Small intestine (tissue), 7 donors: Measurements from ENCODE around the gene TERT. TPM values are rescaled to one million over a fixed set of nuclear protein-coding genes. Genes with fewer than 3 reads are reported as not detected.

Experiments
- DNase-seq, 2 donors: peaks; one replicate each; pipeline versions ENCODE4 v3.0.0 to v3.0.0-alpha.2; 2013
- FAIRE-seq: peaks from 2 replicates; lab custom pipeline; 2012; peaks lifted over from hg19 to GRCh38; lab: Jason Lieb, UNC
- H3K27ac ChIP-seq, 3 donors: one replicate each; pipeline ENCODE4 v1.5.1; 2013; ENCODE audit warnings: low read length in 2 of 3, mild to moderate bottlenecking in 2 of 3, control low read depth in 1 of 3, inconsistent platforms in 1 of 3, low read depth in 1 of 3, moderate library complexity in 1 of 3
- H3K27me3 ChIP-seq, 3 donors: one replicate each; pipeline ENCODE4 v1.6.1; 2013; ENCODE audit warnings: low read length in 3 of 3, inconsistent platforms in 1 of 3; ENCODE audit not compliant: control insufficient read depth in 3 of 3, insufficient read depth in 3 of 3
- H3K36me3 ChIP-seq, 3 donors: one replicate each; pipeline ENCODE4 v1.6.1; 2013; ENCODE audit warnings: low read length in 3 of 3, inconsistent platforms in 1 of 3, low read depth in 1 of 3, mild to moderate bottlenecking in 1 of 3, moderate library complexity in 1 of 3; ENCODE audit not compliant: control insufficient read depth in 3 of 3, insufficient read depth in 2 of 3
- H3K4me1 ChIP-seq, 3 donors: one replicate each; pipeline ENCODE4 v1.6.1; 2013; ENCODE audit warnings: low read length in 2 of 3, inconsistent platforms in 1 of 3, low read depth in 1 of 3, mild to moderate bottlenecking in 1 of 3, moderate library complexity in 1 of 3; ENCODE audit not compliant: control insufficient read depth in 3 of 3, insufficient read depth in 2 of 3
- H3K4me3 ChIP-seq, 3 donors: one replicate each; pipeline ENCODE4 v1.5.1; 2013; ENCODE audit warnings: low read length in 3 of 3, control low read depth in 1 of 3, inconsistent platforms in 1 of 3, low read depth in 1 of 3, mild to moderate bottlenecking in 1 of 3, moderate library complexity in 1 of 3
- H3K9me3 ChIP-seq, 2 donors: one replicate each; pipeline ENCODE4 v1.6.1; 2013; ENCODE audit warnings: low read depth in 1 of 2, low read length in 1 of 2; ENCODE audit not compliant: control insufficient read depth in 2 of 2, insufficient read depth in 1 of 2
- WGBS, 3 donors: extraction: QIAGEN DNeasy Blood & Tissue Kit; methylation state at CpG; one replicate each; pipeline ENCODE4 v1.1.7; 2013; 5-methylcytosine and 5-hydroxymethylcytosine counted together
- polyA plus RNA-seq, 4 donors: library from polyadenylated mRNA; stranded (reverse) in 3 of 4; unstranded in 1 of 4; fragments of 200-250 nt in 3 of 4; fragments of 120-200 nt in 1 of 4; gene quantifications; one replicate each; pipeline versions ENCODE4 v1.2.1 to v1.2.3, GENCODE V29; 2013
- donor health status: healthy with polysubstance abuse.
- donor health status: control.
- donor health status: control.
- donor health status: Bipolar disorder and iron deficiency.
- donor health status: healthy.

The TERT gene
- polyA plus RNA-seq, 4 donors = 0.54 to 4.2 (median 1.4) TPM; not detected in 1

DNA sequence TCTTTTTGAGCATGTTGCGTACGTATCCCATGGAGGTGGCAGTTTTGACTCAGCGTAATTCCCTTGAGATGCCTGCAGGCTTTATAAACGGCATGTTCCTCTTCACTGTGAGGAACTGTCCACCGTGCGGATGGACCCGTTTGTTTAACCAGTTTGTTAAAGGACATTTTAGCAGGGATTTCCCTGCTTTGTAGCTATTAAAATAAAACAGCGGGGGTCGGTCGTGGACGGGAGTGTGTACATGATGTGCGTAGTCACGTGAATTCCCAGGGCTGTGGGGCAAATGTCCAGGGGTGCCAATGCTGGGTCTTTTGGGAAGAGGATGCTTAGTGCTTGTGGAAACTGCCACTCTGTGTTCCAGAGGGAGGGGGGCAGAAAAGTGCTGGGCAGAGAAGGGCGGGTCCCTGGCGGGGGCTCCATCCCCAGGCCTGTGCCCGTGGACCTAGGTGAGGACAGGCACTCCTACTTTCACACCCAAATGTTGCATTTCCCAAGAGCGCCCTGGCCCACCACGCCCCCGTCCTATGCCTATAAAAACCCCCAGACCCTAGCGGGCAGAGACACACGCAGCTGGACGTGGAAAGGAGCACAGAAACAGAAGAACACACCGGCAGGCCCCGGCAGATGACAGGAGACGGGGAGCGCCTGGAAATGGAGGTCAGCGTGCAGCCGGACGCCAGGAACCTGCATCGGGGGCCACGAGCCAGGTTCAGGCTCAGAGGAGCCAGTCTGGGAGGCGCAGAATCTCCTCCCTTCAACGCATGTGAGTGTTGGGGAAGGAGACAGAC lies 4.0 kb upstream of the TERT start:
- no peaks in the 10 kb centered on the region for H3K9me3 ChIP-seq
- no peak overlapping the region for H3K4me3 ChIP-seq
- WGBS, 3 donors = 85 to 91% (median 89%) methylated on average over 33 of the region's 33 CpGs
- no peaks in the 10 kb centered on the region for H3K36me3 ChIP-seq
- H3K27ac ChIP-seq = no peak overlapping the region
- no peak for FAIRE-seq
- H3K27me3 ChIP-seq = peaks cover 0 to 9% (median 5%) of the 10 kb centered on the region in 3 donors
- DNase-seq = no peak
- peaks cover 0 to 7% (median 3%) of the 10 kb centered on the region in 3 donors for H3K4me1 ChIP-seq

DNA sequence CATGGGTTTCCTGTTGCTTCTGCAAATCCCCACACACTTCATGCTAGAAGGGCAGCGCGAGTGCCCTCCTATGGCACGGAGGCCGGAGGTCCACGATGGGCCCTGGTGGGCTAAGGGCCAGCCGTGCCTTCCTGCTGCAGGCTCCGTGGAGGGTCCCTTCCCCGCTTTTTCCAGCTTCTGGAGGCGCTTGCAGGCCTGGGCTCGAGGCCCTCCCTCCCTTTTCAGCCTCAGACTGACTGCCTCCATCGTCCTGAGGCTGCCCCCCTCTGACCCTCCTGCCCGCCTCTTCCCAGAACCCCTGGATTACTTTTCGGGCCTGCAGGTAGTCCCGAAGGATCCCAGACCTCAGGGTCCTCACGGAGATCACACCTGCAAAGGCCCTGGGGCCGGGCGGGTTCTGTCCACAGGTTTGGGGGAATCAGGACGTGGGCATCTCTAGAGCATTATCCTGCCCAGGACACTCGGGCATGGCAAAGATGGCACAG lies 3.2 kb upstream of the TERT start:
- Histone ChIP-seq H3K27ac (no peak overlapping the region), H3K4me1 (peaks cover 0 to 7% (median 3%) of the 10 kb centered on the region in 3 donors), H3K9me3 (no peaks in the 10 kb centered on the region), H3K27me3 (peaks cover 3 to 9% (median 5%) of the 10 kb centered on the region in 3 donors), H3K36me3 (no peaks in the 10 kb centered on the region), H3K4me3 (no peak overlapping the region)
- DNase-seq (no peak), FAIRE-seq (no peak)
- 90 to 92% (median 91%) methylated on average over 18 to 19 of the region's 19 CpGs for WGBS, 3 donors

DNA sequence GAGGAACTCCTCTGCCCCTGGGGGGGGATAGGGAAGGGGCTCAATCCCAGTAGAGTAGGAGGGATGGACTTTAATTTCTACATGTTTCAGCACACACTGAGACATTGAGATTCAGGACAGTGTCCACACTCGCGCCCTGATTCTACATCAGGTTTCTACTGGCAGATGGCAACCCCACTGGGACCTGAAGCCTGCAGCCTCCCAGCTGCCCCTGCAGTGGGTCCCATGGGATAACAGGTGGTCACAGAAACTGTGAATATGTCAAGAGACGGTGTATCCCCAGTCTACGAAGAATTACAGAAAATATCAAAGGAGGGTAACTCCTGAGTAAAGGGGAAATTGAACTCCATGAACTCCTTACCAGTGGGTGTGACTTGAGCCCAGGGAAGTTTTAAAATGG lies 2.4 kb upstream of the TERT start:
- H3K27ac ChIP-seq = no peak overlapping the region
- H3K4me3 ChIP-seq = no peak overlapping the region
- H3K4me1 ChIP-seq = peaks cover 0 to 7% (median 4%) of the 10 kb centered on the region in 3 donors
- no peaks in the 10 kb centered on the region for H3K9me3 ChIP-seq
- FAIRE-seq = no peak
- peaks cover 0 to 2% (median 0%) of the 10 kb centered on the region in 3 donors for H3K36me3 ChIP-seq
- WGBS, 3 donors = 84 to 89% (median 89%) methylated on average over 4 of the region's 4 CpGs
- DNase-seq = no peak
- H3K27me3 ChIP-seq = peaks cover 3 to 9% (median 4%) of the 10 kb centered on the region in 3 donors

DNA sequence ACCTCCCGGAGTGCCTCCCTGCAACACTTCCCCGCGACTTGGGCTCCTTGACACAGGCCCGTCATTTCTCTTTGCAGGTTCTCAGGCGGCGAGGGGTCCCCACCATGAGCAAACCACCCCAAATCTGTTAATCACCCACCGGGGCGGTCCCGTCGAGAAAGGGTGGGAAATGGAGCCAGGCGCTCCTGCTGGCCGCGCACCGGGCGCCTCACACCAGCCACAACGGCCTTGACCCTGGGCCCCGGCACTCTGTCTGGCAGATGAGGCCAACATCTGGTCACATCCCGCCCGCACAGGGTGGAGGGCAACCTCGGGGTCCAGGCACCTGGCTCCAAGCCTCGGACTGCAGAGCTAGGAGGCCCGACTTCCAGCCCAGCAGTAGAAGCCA lies 776 bp upstream of the TERT start:
- no peak overlapping the region for H3K27ac ChIP-seq
- no peak for FAIRE-seq
- H3K36me3 ChIP-seq = peaks cover 0 to 2% (median 0%) of the 10 kb centered on the region in 3 donors
- H3K27me3 ChIP-seq = peaks cover 3 to 9% (median 3%) of the 10 kb centered on the region in 3 donors
- peak overlapping the region in 1 of 3 donors; percentile 22 for H3K4me3 ChIP-seq
- H3K4me1 ChIP-seq = peaks cover 0 to 12% (median 10%) of the 10 kb centered on the region in 3 donors
- WGBS, 3 donors = 57 to 90% (median 69%) methylated on average over 16 to 22 of the region's 22 CpGs
- no peaks in the 10 kb centered on the region for H3K9me3 ChIP-seq
- no peak for DNase-seq

DNA sequence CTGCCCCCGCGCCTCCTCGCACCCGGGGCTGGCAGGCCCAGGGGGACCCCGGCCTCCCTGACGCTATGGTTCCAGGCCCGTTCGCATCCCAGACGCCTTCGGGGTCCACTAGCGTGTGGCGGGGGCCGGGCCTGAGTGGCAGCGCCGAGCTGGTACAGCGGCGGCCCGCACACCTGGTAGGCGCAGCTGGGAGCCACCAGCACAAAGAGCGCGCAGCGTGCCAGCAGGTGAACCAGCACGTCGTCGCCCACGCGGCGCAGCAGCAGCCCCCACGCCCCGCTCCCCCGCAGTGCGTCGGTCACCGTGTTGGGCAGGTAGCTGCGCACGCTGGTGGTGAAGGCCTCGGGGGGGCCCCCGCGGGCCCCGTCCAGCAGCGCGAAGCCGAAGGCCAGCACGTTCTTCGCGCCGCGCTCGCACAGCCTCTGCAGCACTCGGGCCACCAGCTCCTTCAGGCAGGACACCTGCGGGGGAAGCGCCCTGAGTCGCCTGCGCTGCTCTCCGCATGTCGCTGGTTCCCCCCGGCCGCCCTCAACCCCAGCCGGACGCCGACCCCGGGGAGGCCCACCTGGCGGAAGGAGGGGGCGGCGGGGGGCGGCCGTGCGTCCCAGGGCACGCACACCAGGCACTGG lies 548 bp downstream of the TERT start:
- FAIRE-seq (no peak), DNase-seq (no peak)
- no peaks in the 10 kb centered on the region for H3K9me3 ChIP-seq
- no peak overlapping the region for H3K27ac ChIP-seq
- peaks cover 0 to 2% (median 0%) of the 10 kb centered on the region in 3 donors for H3K36me3 ChIP-seq
- H3K4me1 ChIP-seq = peaks cover 0 to 12% (median 10%) of the 10 kb centered on the region in 3 donors
- 31 to 39% (median 36%) methylated on average over 46 to 69 of the region's 69 CpGs for WGBS, 3 donors
- H3K27me3 ChIP-seq = peaks cover 3 to 9% (median 3%) of the 10 kb centered on the region in 3 donors
- peak overlapping the region in 1 of 3 donors; percentile 17 for H3K4me3 ChIP-seq

DNA sequence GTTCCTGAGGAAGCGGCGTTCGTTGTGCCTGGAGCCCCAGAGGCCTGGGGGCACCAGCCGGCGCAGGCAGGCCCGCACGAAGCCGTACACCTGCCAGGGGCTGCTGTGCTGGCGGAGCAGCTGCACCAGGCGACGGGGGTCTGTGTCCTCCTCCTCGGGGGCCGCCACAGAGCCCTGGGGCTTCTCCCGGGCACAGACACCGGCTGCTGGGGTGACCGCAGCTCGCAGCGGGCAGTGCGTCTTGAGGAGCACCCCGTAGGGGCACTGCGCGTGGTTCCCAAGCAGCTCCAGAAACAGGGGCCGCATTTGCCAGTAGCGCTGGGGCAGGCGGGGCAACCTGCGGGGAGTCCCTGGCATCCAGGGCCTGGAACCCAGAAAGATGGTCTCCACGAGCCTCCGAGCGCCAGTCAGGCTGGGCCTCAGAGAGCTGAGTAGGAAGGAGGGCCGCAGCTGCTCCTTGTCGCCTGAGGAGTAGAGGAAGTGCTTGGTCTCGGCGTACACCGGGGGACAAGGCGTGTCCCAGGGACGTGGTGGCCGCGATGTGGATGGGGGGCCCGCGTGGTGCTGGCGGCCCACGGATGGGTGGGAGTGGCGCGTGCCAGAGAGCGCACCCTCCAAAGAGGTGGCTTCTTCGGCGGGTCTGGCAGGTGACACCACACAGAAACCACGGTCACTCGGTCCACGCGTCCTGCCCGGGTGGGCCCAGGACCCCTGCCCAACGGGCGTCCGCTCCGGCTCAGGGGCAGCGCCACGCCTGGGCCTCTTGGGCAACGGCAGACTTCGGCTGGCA lies 1.3 kb downstream of the TERT start:
- peaks cover 0 to 12% (median 10%) of the 10 kb centered on the region in 3 donors for H3K4me1 ChIP-seq
- 91 to 94% (median 94%) methylated on average over 56 to 60 of the region's 60 CpGs for WGBS, 3 donors
- peaks cover 0 to 2% of the 10 kb centered on the region in 2 donors for H3K9me3 ChIP-seq
- H3K27ac ChIP-seq = no peak overlapping the region
- DNase-seq (no peak), FAIRE-seq (no peak)
- no peak overlapping the region for H3K4me3 ChIP-seq
- peaks cover 3 to 9% (median 3%) of the 10 kb centered on the region in 3 donors for H3K27me3 ChIP-seq
- peaks cover 0 to 5% (median 0%) of the 10 kb centered on the region in 3 donors for H3K36me3 ChIP-seq

DNA sequence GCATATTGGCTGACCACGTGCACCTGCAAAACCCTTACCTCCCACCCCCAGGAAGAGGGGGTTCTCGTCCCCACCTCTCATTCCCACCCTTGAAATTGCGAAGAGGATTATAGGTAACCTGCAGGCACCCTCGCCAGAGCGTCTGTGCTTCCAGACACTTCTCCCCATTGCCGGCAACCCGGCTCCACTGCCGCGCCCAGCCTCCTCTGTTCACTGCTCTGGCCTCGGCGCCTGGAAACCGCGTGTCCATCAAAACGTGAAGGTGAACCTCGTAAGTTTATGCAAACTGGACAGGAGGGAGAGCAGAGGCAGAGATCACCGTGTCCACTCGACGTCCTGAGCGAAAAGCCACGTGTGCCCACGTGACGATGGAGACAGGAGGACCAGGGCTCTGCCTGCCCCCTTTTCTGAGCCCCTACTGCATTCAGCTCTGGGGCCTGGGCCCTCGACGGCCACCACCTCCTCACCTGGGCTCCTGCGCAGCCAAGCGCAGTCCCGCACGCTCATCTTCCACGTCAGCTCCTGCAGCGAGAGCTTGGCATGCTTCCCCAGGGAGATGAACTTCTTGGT lies 1.9 kb downstream of the TERT start:
- peaks cover 0 to 8% (median 0%) of the 10 kb centered on the region in 3 donors for H3K36me3 ChIP-seq
- H3K27me3 ChIP-seq = peaks cover 3 to 9% (median 3%) of the 10 kb centered on the region in 3 donors
- no peak overlapping the region for H3K27ac ChIP-seq
- WGBS, 3 donors = 90 to 95% (median 93%) methylated on average over 30 of the region's 30 CpGs
- no peak for FAIRE-seq
- no peak overlapping the region for H3K4me3 ChIP-seq
- no peak for DNase-seq
- H3K4me1 ChIP-seq = peaks cover 0 to 12% (median 10%) of the 10 kb centered on the region in 3 donors
- H3K9me3 ChIP-seq = peaks cover 0 to 6% of the 10 kb centered on the region in 2 donors
